Adipocyte (in vitro differentiated cells): ENCODE data around the gene GNS.
A peak's percentile ranks its signal among the peaks of the same experiment; 100 is the strongest.

Experiments
- DNase-seq: peaks from one replicate; pipeline ENCODE4 v3.0.0-alpha.2; 2015; ENCODE audit warnings: low read depth
- H3K27me3 ChIP-seq: replicated peaks from 2 replicates; pipeline ENCODE4 v1.7.0; 2013; ENCODE audit warnings: mild to moderate bottlenecking, low read length, moderate library complexity; ENCODE audit not compliant: control insufficient read depth, insufficient read depth
- H3K36me3 ChIP-seq: 2 replicates; pipeline ENCODE4 v1.7.0; 2013; ENCODE audit warnings: low read length, mild to moderate bottlenecking, moderate library complexity; ENCODE audit not compliant: control insufficient read depth, insufficient read depth, severe bottlenecking
- H3K4me1 ChIP-seq: 2 replicates; pipeline ENCODE4 v1.7.0; 2013; ENCODE audit warnings: mild to moderate bottlenecking, low read length, moderate library complexity; ENCODE audit not compliant: control insufficient read depth, insufficient read depth
- H3K4me3 ChIP-seq: 2 replicates; pipeline ENCODE4 v1.7.0; 2013; ENCODE audit warnings: mild to moderate bottlenecking, low read length, moderate library complexity
- H3K9ac ChIP-seq: 2 replicates; pipeline ENCODE4 v1.7.0; 2013; ENCODE audit warnings: mild to moderate bottlenecking, low read length, moderate library complexity
- H3K9me3 ChIP-seq: 2 replicates; pipeline ENCODE4 v1.7.0; 2013; ENCODE audit warnings: mild to moderate bottlenecking, low read length, moderate library complexity; ENCODE audit not compliant: control insufficient read depth

The GNS gene

DNA sequence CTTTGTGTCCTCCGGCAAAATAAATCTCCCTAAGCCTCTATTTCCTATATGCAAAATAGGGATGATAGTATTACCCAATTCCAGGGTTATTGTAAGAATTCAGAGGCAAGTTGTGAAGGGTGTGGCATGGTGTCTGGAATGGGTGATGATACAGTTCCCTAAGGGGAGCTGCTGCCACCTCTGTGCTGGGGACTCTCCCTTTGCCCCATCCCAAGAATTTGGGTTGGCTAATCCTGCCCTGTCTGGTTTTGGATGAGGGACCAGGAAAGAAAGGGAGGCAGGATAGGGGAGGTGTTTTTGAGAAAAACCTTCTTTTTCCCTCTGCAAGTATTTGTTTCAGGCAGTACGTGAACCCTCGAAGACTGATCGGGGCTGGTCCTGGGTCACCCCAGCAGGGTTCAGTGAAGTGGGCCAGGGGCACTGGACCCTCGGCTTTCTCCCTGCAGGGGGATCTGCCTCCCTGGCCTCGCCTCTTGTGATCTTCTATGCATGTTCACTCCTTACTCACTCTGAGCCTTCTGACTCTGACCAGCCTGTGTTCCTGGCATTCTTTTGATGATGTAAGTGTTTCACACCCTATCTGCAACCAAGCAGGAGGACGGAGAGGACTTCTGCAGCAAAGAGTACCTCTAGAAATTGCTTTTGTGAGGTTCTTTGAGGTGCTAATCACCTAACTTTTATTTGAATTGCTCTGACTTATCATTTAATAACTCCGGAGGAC, 88.1 kb downstream of the GNS start:
- Histone ChIP-seq H3K4me3 (no peak overlapping the region), H3K9me3 (no peaks in the 10 kb centered on the region), H3K36me3 (no peaks in the 10 kb centered on the region), H3K9ac (no peak overlapping the region), H3K4me1 (peaks cover 9% of the 10 kb centered on the region), H3K27me3 (no peaks in the 10 kb centered on the region)
- peak; percentile 51 for DNase-seq

DNA sequence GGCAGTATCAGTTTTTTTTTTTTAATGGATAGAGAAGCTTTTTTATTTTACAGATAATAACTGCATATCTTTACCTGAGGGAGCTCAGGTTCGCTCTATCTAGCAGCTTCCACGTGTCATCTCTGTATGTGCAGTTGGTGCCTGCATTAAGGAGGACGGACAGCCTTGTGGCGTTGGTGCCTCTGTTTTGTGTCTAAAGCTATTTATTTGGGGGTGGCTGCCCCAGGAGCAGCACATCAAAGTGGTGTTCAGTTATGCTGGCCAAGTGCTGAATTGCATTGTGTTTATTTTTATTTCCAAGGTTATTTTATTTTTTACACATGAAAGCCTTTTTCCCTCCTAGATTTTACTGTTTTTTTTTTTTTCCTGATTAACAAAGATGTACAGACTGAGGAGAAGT, 89.2 kb downstream of the GNS start:
- Histone ChIP-seq H3K9ac (no peak overlapping the region), H3K4me3 (no peak overlapping the region), H3K4me1 (peaks cover 17% of the 10 kb centered on the region), H3K27me3 (no peaks in the 10 kb centered on the region), H3K36me3 (no peaks in the 10 kb centered on the region), H3K9me3 (no peaks in the 10 kb centered on the region)
- DNase-seq, result no peak

DNA sequence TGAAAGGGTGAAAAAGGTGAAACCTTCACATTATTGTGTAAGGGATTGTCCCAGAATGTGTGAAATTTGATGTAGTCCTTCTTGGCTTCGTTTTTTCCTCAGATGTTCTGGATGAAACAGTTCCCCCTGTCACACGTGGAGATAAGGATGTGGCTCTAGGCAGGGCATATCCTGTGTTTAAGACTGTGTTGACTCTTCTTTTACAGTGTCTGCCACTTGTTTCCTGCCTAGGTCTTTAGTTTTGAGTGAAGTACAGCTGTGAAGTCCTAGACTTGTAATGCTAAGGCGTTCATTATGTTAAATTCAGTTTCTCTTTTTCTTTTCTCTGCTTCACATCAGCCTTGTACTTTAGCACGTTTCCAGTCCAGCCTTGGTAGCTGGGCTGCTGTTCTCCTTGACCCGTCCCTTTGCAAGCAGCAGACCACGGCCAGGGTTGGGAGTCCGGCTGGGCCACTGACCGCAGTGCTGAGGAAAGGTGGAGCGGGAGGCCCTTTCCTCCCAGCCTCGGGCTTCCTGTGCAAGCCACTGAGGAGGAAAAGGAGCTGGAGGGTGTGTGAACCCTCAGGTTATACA, 89.8 kb downstream of the GNS start:
- no peak overlapping the region for H3K4me3 ChIP-seq
- no peaks in the 10 kb centered on the region for H3K36me3 ChIP-seq
- DNase-seq, result no peak
- H3K4me1 ChIP-seq, result peaks cover 20% of the 10 kb centered on the region
- H3K27me3 ChIP-seq, result no peaks in the 10 kb centered on the region
- no peak overlapping the region for H3K9ac ChIP-seq
- H3K9me3 ChIP-seq, result no peaks in the 10 kb centered on the region

DNA sequence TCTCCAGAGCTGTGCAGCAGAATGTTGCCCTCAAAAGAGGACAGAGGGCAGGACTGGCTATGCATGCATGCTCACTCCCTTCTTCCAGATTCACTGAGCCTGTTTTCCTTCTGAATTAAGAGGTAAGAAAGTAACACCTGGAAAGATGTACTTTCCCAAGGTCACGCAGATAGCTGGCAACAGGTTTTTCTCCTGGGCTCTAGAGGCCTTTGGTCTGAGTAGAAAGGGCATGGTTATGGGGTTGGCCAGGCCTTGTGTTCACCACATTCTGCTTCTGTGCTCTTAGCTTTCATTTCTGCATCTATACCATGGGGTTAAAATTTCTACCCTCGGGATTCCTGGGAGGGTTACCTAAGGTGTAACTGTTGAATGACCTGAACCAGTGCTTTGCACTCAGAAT, 91.4 kb downstream of the GNS start:
- Histone ChIP-seq H3K9ac (no peak overlapping the region), H3K36me3 (no peaks in the 10 kb centered on the region), H3K9me3 (no peaks in the 10 kb centered on the region), H3K4me3 (no peak overlapping the region), H3K4me1 (peaks cover 23% of the 10 kb centered on the region), H3K27me3 (no peaks in the 10 kb centered on the region)
- DNase-seq, result no peak

DNA sequence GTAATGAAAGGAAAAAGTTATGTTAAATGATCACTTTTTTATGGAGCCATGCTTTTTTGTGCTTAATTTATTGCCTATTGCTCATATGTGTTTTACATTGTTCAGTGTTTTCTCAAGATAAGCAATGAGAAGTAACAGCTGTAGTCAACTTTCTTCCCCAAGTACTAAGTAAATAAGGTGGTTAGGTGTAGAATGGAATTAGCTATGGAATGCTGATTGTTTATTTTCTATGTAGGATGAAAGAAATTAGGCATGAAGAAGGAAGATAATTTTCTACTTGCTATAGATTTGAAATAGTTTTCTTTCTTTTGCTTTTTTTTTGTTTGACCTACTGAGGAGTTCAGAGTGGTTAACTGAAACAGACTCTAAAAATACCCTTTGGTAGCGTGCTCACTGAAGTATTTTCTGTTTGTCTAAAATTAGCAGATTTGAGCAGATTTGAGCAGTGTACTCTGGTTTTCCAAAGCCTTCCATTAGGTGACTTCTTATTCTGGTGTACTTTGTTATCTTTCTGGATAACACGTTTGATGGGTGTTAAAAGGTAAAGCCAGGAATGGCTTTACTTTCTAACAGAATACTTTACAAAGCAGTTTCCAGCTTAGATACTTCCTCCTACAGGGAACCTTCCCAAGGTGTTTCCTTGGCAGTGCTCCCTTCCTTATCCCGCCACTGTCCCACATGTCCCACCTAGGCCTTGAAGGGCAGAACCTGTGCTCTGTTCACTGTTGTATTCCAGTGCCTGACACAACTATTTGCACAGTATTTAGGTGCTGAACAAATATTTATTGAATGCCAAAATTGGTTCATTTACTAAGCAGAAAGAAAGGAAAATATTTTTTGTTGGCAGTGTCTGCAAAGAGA, 92.9 kb downstream of the GNS start:
- H3K9me3 ChIP-seq, result no peaks in the 10 kb centered on the region
- H3K9ac ChIP-seq, result no peak overlapping the region
- no peak for DNase-seq
- no peaks in the 10 kb centered on the region for H3K27me3 ChIP-seq
- H3K4me1 ChIP-seq, result peaks cover 22% of the 10 kb centered on the region
- H3K4me3 ChIP-seq, result no peak overlapping the region
- H3K36me3 ChIP-seq, result no peaks in the 10 kb centered on the region

GRCh38 chr12:64665514-64665913, 93.7 kb downstream of the GNS start:
- no peak overlapping the region for H3K4me3 ChIP-seq
- peaks cover 14% of the 10 kb centered on the region for H3K4me1 ChIP-seq
- DNase-seq, result no peak
- no peak overlapping the region for H3K9ac ChIP-seq
- H3K27me3 ChIP-seq, result no peaks in the 10 kb centered on the region
- no peaks in the 10 kb centered on the region for H3K36me3 ChIP-seq
- H3K9me3 ChIP-seq, result no peaks in the 10 kb centered on the region
